HG02623 (cell line): ENCODE results near the gene GDPGP1.

Source experiments
- ATAC-seq: cut with Tn5 transposase; IDR thresholded peaks from one replicate; pipeline ENCODE4 v1.9.1; 2021; ENCODE audit warnings: moderate library complexity; ENCODE audit not compliant: unreplicated experiment

GDPGP1 gene

DNA sequence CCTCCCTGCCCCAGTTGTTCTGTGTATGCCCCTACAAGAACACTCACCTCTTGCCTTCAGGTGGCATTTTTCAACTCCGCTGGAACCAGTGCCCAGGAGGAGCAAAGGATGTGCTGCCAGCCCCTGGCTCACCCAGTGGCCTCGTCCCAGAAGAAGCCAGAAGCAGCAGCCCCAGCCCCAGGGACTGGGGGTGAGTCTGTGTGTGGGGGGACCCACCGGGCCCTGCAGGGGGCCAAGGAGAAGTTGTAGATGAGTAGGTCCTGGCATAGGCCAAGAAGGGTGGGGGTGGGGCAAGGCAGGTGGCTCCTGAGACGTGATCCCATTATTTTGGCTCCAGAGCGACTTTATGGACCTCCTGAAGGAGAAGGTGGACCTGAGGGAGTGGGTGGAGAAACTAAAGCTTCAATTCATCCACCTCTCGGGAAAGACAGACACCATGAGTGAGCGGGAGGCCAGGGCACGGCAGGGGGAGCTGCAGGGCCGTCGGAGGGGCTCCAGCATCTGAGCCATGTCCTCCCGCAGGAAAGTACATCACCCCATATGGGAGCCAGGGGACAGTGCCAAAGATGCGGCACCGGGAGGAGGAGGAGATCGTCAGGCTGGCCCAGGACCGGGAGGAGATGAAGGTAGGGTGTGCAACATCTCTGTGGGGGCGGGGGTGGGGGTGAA, 60.7 kb downstream of the GDPGP1 start:
- no peak for ATAC-seq

DNA sequence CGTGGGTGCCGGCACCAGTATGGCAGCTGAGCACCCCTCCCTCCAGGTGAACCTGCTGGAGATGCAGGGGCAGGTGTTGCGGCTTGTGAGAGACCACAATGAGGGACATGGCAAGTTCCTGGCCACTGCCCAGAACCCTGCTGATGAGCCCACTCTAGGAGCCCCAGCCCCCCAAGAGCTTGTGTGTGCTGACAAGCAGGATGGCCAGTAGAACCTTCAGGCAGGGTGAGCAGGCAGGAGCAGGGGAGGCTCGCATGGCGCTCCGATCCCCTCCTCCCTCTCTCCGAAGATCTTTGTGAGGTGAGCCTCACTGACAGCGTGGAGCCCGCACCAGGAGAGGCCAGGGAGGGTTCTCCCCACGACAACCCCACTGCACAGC, 61.2 kb downstream of the GDPGP1 start:
- no peak for ATAC-seq
